Measurements from ENCODE around the gene KRT10.
"Not testable (repeated sequence)": the region's sequence is repeated elsewhere in the genome, so short reads cannot be mapped to it uniquely, and the experiment has no call there.

Gene KRT10

DNA sequence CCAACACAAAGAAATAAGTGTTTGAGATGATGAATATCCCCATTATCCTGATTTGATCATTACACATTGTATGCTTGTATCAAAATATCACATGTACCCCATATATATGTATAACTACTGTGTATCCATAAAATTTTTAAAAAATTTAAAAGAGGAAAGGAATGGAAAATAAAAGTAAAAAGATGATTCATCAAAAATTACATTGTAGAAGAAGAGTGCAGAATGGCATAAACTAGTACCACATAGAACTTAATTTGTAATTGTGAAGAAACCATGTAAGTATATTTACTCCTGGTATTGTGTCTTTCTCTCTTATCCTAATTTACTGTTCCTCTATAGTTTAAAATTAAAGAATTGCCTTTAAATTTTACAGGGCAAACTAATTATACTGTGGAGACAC is 11.5 kb upstream of the KRT10 start:
- DNase-seq (ENCODE audit: low read depth in 2 of 2): no peak

DNA sequence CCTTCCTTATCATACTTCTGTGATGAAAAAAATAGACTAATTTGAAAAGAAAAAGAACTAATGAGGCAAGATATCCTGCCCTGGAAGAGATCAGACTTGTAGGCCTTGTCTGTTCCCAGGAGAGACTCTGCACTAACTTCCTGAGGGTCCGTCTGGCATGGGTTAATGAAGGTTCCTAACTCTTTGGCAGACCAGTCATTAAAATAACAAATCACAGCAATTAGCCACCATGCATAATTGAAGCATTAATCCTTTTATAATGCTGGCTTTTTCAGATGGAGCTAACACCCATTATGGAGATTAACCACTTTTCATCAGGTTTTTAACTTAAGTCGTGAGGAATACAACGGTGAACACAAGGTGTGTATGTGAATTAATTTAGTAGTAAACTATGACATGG is 10.4 kb upstream of the KRT10 start:
- no peak for DNase-seq (ENCODE audit: low read depth in 2 of 2)

DNA sequence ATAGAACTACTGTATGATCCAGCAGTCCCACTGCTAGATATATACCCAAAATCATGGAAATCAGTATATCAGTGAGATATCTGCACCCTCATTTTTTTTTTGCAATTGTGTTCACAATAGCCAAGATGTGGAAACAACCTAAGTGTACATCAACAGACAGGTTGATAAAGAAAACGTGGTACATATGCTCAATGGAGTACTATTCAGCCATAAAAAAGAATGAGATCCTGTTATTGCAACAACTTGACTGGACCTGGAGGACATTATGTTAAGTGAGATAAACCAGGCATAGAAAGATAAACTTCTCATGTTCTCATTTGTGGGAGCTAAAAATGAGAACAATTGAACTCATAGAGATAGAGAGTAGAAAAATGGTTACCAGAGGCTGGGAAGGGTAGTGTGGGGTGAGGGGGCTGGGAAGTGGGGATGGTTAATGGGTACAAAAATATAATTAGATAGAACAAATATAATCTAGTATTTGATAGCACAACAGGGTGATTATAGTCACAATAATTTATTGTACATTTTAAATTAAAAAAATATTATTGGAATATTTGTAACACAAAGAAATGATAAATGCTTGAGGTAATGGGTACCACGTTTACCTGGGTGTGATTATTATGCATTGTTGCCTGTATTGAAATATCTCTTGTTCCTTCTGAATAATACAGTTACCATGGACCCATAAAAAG is 7.8 kb upstream of the KRT10 start:
- DNase-seq (ENCODE audit: low read depth in 2 of 2): no peak

DNA sequence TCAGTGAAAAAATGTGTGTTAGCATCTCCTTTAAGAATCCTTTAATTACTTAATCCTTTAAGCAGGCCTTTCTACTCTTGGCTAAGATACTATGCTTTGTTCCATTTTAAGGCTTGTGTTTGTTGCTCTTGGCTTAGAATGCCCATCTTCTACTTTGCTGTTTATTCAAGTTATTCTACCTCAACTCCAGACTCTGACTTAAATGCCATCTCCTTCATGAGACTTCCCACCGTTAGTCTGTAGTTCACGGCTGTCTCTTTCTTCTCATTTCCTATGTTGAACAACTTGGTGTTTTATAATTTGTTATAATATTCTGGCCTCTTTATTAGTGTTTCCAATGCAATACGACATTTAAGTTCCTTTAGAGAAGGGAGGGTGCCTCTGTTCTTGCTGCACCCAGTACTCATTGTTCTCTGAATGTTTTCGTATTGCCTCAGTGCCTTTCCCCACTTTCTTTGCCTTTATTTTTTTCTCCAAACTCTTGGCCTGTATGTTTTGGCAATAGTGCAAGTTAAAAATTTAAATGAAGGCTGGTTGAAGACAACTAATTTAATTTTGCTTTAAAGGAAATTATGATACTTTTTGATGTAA is 6.1 kb upstream of the KRT10 start:
- no peak for DNase-seq (ENCODE audit: low read depth in 2 of 2)

DNA sequence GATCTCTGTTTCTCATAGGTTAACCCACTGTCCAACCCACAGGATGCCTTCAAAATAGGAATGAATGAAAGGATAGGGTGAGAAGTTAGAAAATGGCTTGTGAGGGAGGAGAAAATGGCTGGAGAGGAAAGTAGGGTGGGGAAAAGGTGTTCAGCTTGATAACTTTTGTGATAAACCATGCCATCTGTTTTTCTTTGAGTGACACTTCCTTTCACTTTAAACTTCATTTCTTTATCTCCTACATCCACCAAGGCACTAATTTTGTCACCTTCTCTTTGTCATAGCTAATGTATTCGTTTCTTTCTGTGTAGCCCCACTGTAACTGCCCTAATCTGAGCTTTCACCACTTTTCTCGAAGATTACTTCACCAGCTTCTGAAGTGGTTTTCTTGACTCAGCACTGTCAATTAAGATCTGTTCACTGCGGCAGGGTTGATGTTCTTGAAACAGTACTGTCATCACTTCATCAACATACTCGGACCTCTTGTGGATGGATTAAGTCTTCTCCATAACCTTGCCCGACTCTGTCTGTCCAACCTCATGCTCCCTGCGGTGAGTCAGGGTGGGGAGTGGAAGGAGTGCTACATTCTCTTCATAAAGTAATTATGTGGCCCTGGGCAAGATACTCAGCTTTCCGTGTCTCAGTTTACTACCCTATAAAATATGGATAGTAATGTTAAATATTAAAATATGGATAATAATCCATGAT is 5.5 kb upstream of the KRT10 start:
- no peak for DNase-seq (ENCODE audit: low read depth in 2 of 2)

DNA sequence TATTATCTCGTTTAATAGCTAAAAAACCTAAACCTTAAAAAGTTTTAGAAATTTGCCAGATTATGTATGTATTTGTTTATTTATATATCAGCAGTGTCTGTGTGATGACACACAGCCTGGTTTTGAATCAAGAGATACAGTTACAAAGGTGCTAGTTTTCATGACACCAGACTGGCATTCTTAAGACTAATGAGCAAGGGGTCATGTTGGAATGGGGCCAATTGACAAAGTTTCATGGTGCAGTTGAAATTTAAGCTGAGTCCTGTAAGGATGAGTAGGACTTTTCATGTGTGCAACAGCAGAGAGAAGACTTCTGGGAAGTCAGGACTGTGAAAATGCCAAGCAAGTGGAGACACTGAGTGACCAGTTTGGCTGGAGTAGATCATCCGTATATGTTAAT is 3.2 kb upstream of the KRT10 start:
- DNase-seq (ENCODE audit: low read depth in 2 of 2): no peak

DNA sequence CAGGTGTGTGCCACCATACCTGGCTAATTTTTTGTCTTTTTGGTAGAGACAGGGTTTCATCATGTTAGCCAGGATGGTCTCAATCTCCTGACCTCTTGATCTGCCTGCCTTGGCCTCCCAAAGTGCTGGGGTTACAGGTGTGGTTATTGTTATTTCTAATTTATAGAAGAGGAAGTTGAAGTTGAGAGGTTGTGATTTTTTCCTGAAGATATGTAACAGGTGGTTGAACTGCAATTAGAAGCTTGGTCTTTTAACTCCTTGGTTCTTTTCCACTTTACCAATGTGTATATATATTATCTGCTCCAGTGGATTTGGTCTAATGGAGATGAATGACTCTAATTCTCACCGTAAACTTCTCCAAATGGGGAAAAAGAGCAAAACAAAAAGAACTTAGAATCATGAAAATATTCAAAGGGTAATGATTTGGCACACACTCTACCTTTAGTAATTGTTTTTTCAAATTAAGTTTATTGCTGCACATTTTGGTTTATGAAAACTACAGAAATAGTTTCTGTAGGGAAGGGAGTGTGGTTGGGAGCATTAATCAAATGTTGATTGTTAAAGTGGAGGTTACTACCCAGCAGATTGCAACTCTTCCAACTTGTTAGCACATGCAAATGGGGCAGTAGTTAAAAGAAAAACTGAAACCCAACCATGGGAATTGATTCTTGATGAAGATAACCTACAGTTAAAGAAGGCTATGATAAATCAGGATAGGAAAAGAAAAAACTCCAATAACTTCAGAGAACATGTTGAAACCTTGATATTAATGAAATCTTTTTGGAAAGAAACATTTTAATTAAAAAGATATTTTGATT is 1.8 kb upstream of the KRT10 start:
- DNase-seq (ENCODE audit: low read depth in 2 of 2): no peak

DNA sequence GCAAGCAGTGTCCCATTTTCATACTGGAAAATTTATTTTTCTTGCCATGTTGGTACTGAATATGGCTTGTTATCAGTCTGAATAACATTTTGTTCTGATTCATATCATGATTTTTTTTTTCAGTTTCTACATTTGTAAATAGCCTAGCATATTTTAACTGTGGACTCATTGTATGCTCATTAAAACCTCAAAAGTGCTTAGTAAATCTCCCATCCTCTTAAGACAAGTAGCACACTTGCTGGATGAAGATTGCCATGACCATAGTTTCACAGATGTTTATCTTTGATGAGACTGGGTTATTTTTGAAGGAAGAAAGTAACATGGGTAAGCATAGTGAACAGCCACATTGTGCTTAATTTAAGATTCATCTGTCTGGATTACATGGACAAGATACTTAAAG is 878 bp downstream of the KRT10 start:
- DNase-seq (ENCODE audit: low read depth in 2 of 2): no peak

DNA sequence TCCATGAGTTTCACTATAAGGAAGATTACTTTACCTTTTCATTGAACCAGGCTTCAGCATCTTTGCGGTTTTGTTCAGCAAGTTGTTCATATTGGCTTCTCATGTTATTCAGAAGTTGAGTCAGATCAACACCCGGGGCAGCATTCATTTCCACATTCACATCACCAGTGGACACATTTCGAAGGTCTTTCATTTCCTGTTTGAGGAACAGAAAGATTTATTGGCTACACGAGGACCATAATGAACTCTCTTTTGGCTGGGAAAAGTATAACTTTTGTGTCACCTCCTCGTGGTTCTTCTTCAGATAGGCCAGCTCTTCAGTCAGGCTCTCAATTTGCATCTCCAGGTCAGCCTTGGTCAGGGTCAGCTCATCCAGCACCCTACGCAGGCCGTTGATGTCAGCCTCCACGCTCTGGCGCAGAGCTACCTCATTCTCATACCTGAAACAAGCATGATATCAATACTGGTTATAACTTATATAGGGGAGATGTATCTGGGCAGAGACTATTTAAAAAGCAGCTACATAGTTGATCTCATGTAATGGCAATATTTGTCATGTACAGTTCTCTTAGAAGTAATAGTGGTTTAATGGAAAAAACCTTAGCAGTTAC is 2.1 kb downstream of the KRT10 start:
- DNase-seq (ENCODE audit: low read depth in 2 of 2): no peak

DNA sequence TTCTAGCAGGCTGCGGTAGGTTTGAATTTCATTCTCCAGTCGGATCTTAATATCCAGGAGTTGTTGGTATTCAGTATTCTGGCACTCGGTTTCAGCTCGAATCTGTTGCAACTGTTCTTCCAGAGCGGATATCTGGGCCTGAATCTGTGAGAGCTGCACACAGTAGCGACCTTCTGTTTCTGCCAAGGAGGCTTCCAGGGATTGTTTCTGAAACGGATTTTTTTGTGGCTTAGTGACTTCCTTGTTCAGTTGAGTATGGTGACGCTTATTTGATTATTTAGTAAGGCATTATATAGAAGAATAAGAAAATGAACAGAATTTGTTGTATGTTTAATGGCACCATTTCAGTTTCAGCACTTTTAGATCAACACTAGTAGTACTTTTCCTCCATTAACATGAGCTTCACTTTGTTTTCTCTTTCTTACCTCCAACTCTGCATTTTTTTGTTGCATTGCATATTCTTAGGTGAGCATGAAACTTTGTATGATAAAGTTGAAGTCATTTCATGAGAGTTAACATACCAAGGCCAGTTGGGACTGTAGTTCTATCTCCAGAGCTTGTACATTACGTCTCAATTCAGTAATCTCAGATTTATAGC is 2.8 kb downstream of the KRT10 start:
- DNase-seq (ENCODE audit: low read depth in 2 of 2): no peak

DNA sequence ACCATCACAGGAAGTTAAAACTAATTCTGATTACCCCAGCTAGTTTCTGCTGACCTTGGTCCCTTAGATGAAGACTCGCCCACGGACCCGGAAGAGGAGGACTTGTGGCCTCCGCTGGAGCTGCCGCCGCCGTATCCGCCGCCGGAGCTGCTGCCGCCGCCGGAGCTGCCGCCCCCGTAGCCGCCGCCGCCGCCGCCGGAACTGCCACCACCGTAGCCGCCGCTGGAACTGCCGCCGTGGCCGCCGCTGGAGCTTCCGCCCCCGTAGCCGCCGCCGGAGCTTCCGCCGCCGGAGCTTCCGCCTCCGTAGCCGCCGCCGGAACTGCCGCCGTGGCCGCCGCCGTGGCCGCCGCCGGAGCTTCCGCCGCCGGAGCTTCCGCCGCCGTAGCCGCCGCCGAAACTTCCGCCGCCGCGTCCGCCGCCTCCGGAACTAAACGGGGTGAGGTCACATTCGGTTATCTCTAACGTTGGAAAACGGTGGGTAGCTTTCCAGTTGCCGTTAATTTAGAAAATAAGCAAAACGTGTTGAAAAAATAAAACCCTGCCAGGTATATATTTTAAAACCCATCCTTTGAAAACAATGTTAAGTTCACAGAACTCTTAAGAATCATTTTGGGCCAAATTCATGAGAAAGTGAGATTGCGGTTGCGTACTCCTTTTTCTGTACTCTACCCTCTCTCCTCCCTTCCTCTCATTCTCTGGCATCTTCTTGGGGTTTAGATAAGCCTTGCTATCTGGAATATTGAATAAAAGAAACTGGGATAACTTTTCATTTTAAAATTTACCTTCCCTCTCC is 3.5 kb downstream of the KRT10 start:
- peak; percentile 65 to 67 for DNase-seq (ENCODE audit: low read depth in 2 of 2)

DNA sequence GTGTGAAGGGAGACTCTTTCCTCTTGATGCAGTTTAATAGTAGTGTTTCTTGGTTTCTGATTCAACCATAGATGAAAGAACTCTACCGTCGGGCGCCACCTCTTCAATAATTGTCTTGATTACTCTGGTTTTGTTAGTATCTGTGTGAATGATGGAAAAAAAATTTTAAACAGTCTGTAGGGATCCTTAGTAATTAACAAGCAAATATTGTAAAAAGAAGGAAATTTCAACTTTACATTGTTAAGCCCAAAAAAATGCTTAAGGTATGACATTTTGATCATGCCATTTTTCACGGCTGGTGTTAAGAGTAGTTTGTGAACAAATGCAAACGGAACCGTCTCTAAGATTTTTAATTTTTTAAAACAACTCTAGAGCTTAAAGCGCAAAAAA is 4.1 kb downstream of the KRT10 start:
- no peak for DNase-seq (ENCODE audit: low read depth in 2 of 2)

DNA sequence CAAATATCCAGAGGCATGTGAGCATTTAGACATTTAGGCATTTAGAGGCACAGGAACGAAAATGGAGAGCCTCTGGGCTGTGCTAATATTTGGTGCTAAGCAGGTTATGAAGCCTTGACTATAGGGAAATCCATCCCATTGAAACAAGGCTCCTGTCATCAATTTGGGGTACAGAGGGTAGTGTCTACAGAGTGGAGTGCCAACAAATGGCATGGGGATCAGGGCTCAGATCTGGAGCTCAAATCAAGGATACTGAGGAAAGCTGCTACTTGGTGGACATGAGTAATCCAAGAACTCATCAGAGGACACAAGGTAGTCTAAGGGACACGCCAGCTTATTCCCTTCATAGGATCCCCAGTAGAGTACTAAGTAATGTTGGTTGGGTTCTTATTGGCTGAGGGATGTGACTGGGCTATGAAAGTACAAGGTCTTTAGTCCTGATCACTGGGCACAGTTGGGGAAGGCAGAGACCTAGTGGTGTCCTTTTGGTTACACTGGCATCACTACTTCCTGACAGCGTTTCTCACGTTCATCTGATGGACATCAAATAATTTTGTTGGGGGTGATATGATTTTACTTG is 5.2 kb downstream of the KRT10 start:
- DNase-seq (ENCODE audit: low read depth in 2 of 2): no peak

DNA sequence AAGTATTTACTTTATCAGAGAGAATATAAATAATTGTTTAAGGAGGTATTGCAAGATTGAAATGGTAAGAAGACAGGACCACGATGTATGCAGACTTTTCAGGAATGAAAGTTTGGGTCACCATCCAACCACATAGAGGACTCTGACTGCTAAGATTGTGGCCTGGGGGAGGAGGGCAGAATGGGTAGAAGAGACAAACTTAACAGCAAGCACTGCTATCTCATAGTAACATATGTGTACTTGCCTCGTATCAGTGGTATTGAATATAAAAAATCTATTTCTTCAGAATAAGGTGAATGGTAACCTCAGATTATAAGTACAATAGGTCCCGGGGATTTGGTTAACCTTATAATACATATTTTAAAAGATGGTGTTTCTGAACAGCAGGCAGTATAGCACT is 5.8 kb downstream of the KRT10 start:
- DNase-seq (ENCODE audit: low read depth in 2 of 2): no peak

DNA sequence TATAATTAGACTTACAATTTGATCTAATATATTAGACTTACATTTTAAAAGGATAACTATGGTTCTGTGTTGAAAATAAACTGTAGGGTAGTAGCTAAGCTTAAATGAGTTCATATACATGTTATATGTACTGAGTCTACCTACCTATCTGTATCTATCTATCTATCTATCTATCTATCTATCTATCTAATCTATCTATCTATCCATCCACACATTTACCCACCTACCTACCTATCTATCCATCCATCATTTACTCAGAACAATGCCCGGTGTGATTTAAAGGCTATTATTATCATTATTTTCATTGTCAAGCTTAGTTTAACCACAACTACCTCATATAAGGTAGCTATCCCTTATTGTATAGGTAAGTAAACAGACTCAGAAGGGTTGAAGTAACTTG is 7.0 kb downstream of the KRT10 start:
- DNase-seq (ENCODE audit: low read depth in 2 of 2): no peak

DNA sequence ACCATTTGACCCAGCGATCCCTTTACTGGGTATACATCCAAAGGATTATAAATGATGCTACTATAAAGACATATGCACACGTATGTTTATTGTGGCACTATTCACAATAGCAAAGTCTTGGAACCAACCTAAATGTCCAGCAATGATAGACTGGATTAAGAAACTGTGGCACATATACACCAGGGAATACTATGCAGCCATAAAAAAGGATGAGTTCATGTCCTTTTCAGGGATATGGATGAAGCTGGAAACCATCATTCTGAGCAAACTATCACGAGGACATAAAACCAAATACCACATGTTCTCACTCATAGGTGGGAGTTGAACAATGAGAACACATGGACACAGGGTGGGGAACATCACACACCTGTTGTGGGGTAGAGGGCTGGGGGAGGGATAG is 7.8 kb downstream of the KRT10 start:
- DNase-seq (ENCODE audit: low read depth in 2 of 2): not testable (repeated sequence)

DNA sequence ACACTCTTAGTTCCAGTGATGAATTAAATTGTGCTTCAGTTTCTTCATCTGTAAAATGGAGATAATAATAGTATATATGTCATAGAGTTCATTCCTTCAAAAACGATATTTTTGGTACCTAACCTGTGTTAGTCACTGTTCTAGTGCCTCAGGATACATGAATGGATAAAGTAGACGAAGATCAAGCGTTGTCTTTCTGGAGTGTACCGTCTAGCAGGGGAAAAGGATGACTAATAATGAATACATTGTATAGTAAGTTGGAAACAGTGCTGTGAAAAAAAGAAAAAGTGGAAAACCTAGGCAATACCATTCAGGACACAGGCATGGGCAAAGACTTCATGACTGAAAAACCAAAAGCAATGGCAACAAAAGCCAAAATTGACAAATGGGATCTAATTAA is 8.6 kb downstream of the KRT10 start:
- DNase-seq (ENCODE audit: low read depth in 2 of 2): no peak

DNA sequence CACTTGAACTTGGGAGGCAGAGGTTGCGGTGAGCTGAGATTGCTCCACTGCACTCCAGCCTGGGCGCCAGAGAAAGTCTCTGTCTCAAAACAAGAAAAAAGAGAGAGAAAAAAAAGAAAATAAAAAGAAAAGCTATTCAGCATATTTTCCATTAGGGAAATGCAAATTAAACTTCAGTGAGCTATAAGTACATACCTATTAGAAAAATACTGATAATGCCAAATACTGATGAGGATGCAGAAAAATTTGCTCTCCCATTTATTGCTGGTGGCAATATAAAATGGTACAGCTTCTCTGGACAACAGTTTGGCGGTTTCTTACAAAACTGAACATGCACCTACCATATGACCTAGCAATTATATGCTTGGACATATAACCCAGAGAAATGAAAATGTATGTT is 9.8 kb downstream of the KRT10 start:
- DNase-seq (ENCODE audit: low read depth in 2 of 2): no peak

DNA sequence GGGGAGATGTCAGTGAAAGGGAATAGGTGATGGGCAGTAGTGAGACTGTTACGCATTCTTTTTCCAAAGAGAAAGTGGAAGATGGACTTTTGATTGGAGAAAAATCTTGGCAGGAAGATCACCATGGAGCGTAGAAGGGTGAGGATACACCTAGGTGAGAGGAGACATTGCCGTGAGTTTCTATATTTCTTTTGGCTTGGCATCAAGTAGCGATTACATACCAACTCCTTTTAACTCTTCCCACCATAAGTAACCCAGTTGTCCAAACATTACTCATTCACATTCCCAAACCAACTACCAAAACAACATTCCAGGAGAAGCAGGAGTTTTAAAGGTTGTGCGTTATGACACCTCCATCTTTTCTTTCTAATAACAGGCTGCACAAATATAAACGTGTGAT is 11.9 kb downstream of the KRT10 start:
- peak in 1 of 2 experiments; percentile 22 for DNase-seq (ENCODE audit: low read depth in 2 of 2)

DNA sequence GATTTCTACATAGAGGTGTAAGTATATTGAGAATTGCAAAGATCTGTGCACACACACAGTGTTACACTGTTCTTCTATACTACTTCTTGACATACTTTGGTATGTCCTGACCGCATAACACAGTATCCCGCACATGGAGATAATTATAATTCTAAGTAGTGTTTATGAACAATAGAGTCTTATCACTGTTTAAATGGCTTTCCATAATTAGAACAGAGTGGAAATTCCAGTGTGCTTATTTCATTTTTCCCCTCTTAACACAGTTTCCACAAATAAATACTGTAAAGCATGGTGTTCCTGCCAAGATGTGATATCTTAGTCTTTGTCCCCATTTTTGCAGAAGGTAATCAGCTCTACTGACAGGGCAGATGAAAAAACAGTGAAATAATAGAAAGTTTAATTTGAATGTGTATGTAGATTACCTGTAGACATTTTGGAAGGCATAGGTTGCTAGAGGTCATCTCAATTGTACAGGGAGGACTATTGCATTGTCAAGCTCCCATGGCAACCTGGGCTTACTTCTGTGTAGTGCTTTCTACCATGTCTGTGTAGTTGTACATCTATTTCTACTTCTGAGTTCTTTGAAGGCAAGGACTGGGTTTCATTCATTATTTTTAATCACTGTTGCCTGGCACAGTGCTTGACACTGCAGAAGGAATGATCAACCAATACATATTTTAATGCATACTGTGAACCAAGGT is 12.5 kb downstream of the KRT10 start:
- peak; percentile 51 to 59 for DNase-seq (ENCODE audit: low read depth in 2 of 2)

Measured in fibroblast of skin of left quadriceps (primary cell).